ENCODE measurements around the gene ABCG2.
"Not testable (repeated sequence)": the region's sequence is repeated elsewhere in the genome, so short reads cannot be mapped to it uniquely, and the experiment has no call there.

ABCG2 gene

GRCh38 chr4:88163336-88163735 is 4.9 kb upstream of the ABCG2 start:
- no peak for DNase-seq

DNA sequence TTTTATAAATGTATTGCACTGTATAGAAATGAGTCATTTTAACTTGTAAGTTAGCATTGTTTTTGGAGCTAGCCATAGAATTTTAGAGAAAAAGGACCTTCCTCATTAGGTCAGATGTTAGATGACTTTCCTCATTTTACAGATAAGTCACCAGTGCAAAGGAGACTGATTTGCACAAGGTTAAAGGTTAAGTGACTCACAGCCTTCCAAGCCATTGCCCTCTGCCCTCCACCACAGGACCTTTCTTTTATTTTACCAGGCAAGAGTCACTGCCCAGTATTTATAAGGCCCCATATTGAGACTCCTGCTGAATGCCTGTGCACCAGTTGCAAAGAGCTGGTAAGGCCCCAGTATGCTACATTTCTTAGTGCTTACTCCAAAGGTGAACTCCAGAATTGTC is 4.2 kb upstream of the ABCG2 start:
- no peak for DNase-seq

- DNase-seq, result no peak
These were observed 838 bp upstream of the ABCG2 start for GRCh38 chr4:88159229-88159725.

DNA sequence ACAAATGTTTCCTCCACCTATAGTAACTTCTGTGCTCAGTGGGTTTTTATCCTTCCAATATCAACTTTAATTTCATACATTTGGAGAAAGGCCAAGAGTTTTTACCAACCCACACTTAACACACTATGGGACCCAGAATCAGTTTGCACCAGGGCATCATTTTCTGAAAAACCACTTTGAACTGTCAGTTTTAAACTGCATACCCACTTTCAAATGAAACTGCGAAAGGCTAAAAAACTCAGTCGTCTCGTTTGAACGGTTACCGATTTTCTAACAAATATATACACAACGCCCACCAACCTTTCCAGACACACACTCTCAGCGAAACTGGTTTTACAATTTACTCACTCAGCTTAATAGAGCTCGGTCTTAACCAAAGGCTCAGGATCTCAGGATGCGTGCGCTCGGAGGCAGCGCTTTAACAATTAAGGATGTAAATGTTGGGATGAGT is 376 bp downstream of the ABCG2 start:
- DNase-seq, result peak in 1 of 2 donors; percentile 0

DNA sequence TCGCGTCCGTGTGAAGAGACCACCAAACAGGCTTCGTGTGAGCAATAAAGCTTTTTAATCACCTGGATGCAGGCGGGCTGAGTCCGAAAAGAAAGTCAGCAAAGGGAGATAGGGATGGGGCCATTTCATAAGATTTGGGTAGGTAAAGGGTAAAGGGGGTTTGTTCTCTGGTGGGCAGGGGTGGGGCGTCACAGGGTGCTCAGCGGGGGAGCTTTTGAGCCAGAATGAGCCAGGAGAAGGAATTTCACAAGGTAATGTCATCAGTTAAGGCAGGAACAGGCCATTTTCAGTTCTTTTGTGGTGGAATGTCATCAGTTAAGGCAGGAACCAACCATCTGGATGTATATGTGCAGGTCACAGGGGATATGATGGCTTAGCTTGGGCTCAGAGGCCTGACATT is 6.1 kb downstream of the ABCG2 start:
- DNase-seq, result not testable (repeated sequence)

- no peak for DNase-seq
These were observed 9.9 kb downstream of the ABCG2 start for GRCh38 chr4:88148560-88148959.

GRCh38 chr4:88147799-88148217 is 10.6 kb downstream of the ABCG2 start:
- no peak for DNase-seq

GRCh38 chr4:88146891-88147290 is 11.5 kb downstream of the ABCG2 start:
- DNase-seq, result no peak

- no peak for DNase-seq
These were observed 13.6 kb downstream of the ABCG2 start for GRCh38 chr4:88144866-88145300.

- no peak for DNase-seq
These were observed 14.4 kb downstream of the ABCG2 start for GRCh38 chr4:88144048-88144447.

DNA sequence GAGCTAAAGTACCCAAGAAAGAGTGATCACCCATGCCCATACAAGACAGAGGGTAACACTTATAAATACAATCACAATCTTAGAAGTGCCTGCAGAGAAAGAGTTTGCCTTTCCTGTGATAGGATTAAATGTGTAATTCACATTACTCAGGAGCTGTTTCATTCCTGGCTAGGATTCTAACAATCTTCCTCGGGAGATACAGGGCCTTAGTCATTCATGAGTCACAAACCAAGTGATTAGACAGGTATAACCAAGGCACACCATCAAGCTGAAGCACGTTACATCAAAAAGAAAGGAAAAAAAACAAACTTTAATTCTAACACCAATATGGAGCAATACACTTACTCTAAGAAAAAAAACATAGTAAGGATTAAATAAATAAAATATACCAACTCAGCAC is 14.9 kb downstream of the ABCG2 start:
- no peak for DNase-seq

DNA sequence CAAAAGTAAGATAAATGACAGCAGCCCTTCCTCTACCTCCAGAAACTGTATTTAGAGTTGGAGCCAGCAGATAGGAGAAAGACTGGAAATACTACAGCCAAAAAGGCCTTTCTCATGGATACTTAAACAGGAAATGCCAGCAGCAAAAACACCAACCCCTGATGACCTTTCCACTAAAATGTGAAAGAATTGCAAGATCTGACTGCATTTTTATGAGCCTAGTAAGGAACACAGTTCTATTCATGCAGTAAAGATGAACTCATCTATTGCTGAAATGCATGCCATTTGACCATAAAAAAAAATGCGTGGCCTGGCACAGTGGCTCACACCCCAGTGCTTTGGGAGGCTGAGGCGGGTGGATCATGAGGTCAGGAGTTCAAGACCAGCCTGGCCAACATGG is 19.9 kb downstream of the ABCG2 start:
- no peak for DNase-seq

DNA sequence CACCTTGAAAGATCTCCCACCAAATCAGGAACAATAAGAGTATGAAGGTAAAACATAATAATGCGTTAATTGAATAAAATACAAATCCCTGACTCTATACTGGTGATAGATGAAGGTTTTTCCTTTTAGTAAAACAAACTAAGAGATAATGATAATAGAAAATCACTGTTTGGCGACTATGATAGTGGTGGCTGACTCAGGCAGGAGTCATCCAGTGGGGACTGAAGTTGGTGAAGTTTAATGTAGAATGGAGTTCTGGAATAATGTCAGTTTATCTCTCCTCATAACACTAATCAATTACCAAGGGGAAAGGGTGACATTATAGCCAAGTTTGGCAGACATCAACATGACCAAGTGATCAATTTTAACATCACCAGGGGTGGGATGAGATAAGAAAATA is 21.3 kb downstream of the ABCG2 start:
- DNase-seq, result no peak

- DNase-seq, result no peak
These were observed 22.2 kb downstream of the ABCG2 start for GRCh38 chr4:88136249-88136648.

DNA sequence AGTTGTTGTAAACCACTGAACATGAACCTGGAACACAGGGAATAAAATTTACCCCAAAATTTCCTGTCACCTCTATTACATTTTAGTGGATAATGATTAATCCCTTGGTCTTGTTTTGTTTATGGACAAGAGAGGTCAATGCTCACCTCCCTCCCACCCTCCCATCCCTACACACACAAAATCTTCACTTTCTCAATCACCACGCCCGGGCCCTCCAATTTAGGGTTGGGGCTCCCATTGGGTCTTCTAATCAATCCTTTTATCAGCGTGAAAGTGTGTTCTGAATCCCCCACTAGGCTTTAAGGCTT is 23.1 kb downstream of the ABCG2 start:
- DNase-seq, result no peak

DNA sequence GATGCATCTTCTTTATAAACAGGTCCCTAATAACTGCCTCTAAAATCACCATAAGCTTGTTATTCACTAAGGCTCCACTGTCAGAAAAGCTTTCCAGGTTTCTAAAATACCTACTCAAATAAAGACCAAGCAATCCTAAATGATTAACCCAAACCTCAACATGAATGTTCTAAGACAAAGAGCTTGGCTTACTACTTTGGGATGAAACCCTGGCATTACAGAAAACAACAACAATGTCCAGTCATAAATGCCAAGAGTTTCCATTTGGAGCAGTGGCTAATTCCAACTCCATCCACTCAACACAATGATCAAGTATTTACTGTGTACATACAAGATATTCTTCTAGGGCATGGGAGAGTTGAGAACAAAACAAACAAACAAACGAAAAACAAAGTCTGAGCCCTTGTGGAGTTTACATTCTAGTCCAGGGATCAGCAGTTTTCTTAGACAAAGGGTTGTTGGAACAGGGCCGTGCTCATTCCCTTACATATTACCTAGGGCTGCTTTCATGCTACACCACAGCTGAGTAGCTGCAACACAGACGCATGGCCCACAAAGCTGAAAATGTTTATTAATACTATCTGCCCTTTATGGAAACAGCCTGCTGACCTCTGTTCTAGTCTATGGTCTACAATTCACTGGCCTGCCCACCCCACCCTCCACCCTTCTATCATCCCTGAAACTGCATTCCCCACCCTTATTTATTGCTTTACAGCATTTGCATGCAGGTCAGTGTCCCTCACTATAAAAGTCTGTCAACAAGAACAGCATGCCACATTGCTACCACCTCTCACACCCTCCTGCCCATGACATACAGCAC is 23.7 kb downstream of the ABCG2 start:
- DNase-seq, result no peak

DNA sequence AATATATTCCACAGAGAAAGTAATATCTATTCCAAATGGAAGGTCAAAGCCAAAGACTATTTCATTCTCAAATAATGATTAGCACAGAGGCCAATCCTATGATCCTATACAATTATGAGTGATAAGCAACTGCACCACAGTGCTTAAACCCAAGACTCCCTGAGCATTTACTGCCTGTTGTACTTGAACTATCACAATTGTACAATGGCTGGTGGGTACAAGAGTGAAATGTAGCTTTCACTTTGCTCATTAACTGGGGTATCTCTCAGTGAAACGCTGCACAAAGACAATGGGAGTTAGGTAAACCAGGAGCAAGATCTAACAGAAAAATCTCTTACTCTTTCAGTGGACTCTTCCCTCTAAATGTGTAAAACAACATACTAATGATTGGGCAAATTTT is 24.3 kb downstream of the ABCG2 start:
- DNase-seq, result no peak

- DNase-seq, result no peak
These were observed 27.7 kb downstream of the ABCG2 start for GRCh38 chr4:88130544-88131305.

GRCh38 chr4:88130003-88130402 is 28.4 kb downstream of the ABCG2 start:
- no peak for DNase-seq

GRCh38 chr4:88122260-88122659 is 36.2 kb downstream of the ABCG2 start:
- DNase-seq, result not testable (repeated sequence)

DNA sequence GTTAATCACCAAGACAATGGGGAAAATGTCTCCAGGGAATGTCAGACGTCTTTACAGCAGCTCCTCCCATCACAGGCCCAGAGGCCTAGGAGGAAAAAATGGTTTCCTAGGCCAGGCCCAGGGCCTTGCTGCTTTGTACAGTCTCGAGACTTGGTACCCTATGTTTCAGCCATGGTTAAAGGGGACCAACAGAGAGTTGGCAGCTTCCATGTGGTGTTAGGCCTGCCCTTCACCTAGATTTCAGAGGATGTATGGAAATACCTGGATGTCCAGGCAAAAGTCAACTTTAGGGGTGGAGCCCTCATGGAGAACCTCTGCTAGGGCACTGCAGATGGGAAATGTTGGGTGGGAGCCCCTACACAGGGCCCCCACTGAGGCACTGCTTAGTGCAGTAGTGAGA is 38.5 kb downstream of the ABCG2 start:
- no peak for DNase-seq

GRCh38 chr4:88115587-88115986 is 42.9 kb downstream of the ABCG2 start:
- DNase-seq, result no peak

- DNase-seq, result no peak
These were observed 45.6 kb downstream of the ABCG2 start for GRCh38 chr4:88112856-88113255.

GRCh38 chr4:88110826-88111225 is 47.6 kb downstream of the ABCG2 start:
- DNase-seq, result no peak
